K562 (cell line): Measurements from ENCODE around the gene PHETA1. TPM values are rescaled to one million over a fixed set of nuclear protein-coding genes. Genes with fewer than 3 reads are reported as not detected.

Source experiments
- AFF4 ChIP-seq: sonication (generic); formaldehyde crosslinking; IDR thresholded peaks from 2 replicates; pipeline ENCODE4 v1.8.0; 2023; ENCODE audit warnings: mild to moderate bottlenecking, missing genetic modification reagents
- ARID1B ChIP-seq: fragments of 450-650 bp; IDR thresholded peaks from 2 replicates; pipeline ENCODE4 v1.6.1; 2016; ENCODE audit warnings: antibody characterized with exemption, mild to moderate bottlenecking, inconsistent platforms
- CHD1 ChIP-seq: fragments of 200-600 bp; sonication (generic); IDR thresholded peaks from one replicate; pipeline ENCODE4 v1.6.1; 2012; ENCODE audit warnings: mild to moderate bottlenecking, moderate library complexity, low read length, inconsistent platforms
- E4F1 ChIP-seq: fragments of 250-450 bp; sonication (Bioruptor Pico); IDR thresholded peaks from 2 replicates; pipeline ENCODE4 v1.5.0; 2021; ENCODE audit warnings: mild to moderate bottlenecking, borderline replicate concordance
- EHMT2 ChIP-seq: fragments of 450-650 bp; IDR thresholded peaks from 2 replicates; pipeline ENCODE4 v1.6.1; 2018; ENCODE audit warnings: antibody characterized with exemption
- ELK1 ChIP-seq: sonication (generic); formaldehyde crosslinking; IDR thresholded peaks from 2 replicates; pipeline ENCODE4 v1.8.1; 2022; ENCODE audit warnings: missing genetic modification reagents
- JUNB ChIP-seq: fragments of 450-650 bp; formaldehyde crosslinking; conservative IDR thresholded peaks from 2 replicates; pipeline ENCODE4 v1.4.0; 2020; ENCODE audit warnings: mild to moderate bottlenecking
- NELFE ChIP-seq: IDR thresholded peaks from 2 replicates; pipeline ENCODE4 v1.6.1; 2011; ENCODE audit warnings: mild to moderate bottlenecking; ENCODE audit not compliant: insufficient read depth, insufficient read length
- PTTG1 ChIP-seq: fragments of 450-650 bp; IDR thresholded peaks from 2 replicates; pipeline ENCODE4 v1.6.1; 2016; ENCODE audit warnings: low read depth, mild to moderate bottlenecking, missing genetic modification characterization, missing compliant biosample characterization
- SAFB ChIP-seq: fragments of 200-400 bp; formaldehyde crosslinking; IDR thresholded peaks from 2 replicates; pipeline ENCODE4 v1.6.1; 2017; ENCODE audit warnings: low read depth, low read length, borderline replicate concordance
- TOE1 ChIP-seq, 2 experiments: fragments of 450-650 bp in 1 of 2; sonication (generic) in 1 of 2; formaldehyde crosslinking in 1 of 2; IDR thresholded peaks; 2 replicates each; pipeline versions ENCODE4 v1.7.1 to v1.8.0; 2016 to 2022; ENCODE audit warnings: borderline replicate concordance in 2 of 2, mild to moderate bottlenecking in 2 of 2, antibody characterized with exemption in 1 of 2, inconsistent platforms in 1 of 2, low read depth in 1 of 2, missing genetic modification reagents in 1 of 2, moderate library complexity in 1 of 2
- ZBED1 ChIP-seq: IDR thresholded peaks from 2 replicates; pipeline ENCODE4 v1.6.1; 2014
- ZBTB26 ChIP-seq: fragments of 450-650 bp; formaldehyde crosslinking; IDR thresholded peaks from 2 replicates; pipeline ENCODE4 v1.4.0; 2022; ENCODE audit warnings: missing genetic modification characterization
- ZNF212 ChIP-seq: fragments of 450-650 bp; formaldehyde crosslinking; IDR thresholded peaks from 2 replicates; pipeline ENCODE4 v1.4.0; 2020; ENCODE audit warnings: mild to moderate bottlenecking
- ZNF395 ChIP-seq: fragments of 200-800 bp; sonication (Bioruptor generic); IDR thresholded peaks from 2 replicates; pipeline ENCODE4 v1.6.1; 2017; ENCODE audit warnings: missing genetic modification characterization, missing compliant biosample characterization
- ZNF785 ChIP-seq: fragments of 250-450 bp; sonication (Bioruptor Pico); IDR thresholded peaks from 2 replicates; pipeline ENCODE4 v1.4.0; 2020; ENCODE audit warnings: mild to moderate bottlenecking
- polyA plus RNA-seq, 8 experiments: library from polyadenylated mRNA; depleted of rRNA in 4 of 8; stranded (reverse) in 5 of 8; unstranded in 3 of 8; fragments of >200 nt; fragmentation: Nextera tagmentation in 2 of 8; fragmentation: Illumina TruSeq in 1 of 8; extraction: Ambion mirVana in 2 of 8; extraction: Trizol in 1 of 8; gene quantifications; 2 replicates each; pipeline versions ENCODE4 v1.2.1 to v1.2.3, GENCODE V29; 2011 to 2014; ENCODE audit warnings: inconsistent platforms in 1 of 8, missing spikeins in 1 of 8
- total RNA-seq, 7 experiments: library from RNA; depleted of rRNA in 6 of 7; stranded (reverse); fragments of >200 nt in 6 of 7; fragmentation: Illumina TruSeq in 2 of 7; extraction: Trizol in 2 of 7; gene quantifications; 2 replicates each; pipeline versions ENCODE4 v1.2.1 to v1.2.3, GENCODE V29; 2011 to 2021; ENCODE audit warnings: low replicate concordance in 1 of 7

The PHETA1 gene
- total and polyA plus RNA-seq, 9 of the 15 experiments (the other 6 are each of a cell fraction or from before 2014, with no cell fraction given): 0.03 to 12.4 (median 3.0) TPM

GRCh38 chr12:111396726-111397445 lies 28.0 kb upstream of the PHETA1 start (continued):
- TF ChIP-seq E4F1 (CRISPR knock-in tag) (no peak), EHMT2 (0 out of 2 replicates have a peak, but pooled peaks have one; percentile 40), CHD1 (no peak), ZBED1 (0 out of 2 replicates have a peak, but pooled peaks have one; percentile 38), NELFE (no peak), ELK1 (CRISPR knock-in tag) (no peak), SAFB (peak; percentile 97), TOE1 (IDR thresholded peaks at IDR 0.05; ENCODE audit: borderline replicate concordance) (no peak; the same call in 1 of the 2 replicates), TOE1 (CRISPR knock-in tag; IDR thresholded peaks at IDR 0.05; ENCODE audit: borderline replicate concordance, low read depth) (no peak), AFF4 (CRISPR knock-in tag) (no peak), ZNF212 (CRISPR knock-in tag) (no peak), ZBTB26 (CRISPR knock-in tag) (no peak), ZNF785 (no peak), JUNB (CRISPR knock-in tag) (no peak), ZNF395 (CRISPR knock-in tag) (peak; percentile 56; the same call in 1 of the 2 replicates), ARID1B (peak; percentile 78), PTTG1 (tag) (no peak)
